NCI-H1092 (cell line): Measurements from ENCODE around the gene STRIP1.

Experiments
- DNase-seq: peaks from one replicate; lab custom pipeline; 2025; lab: John Stamatoyannopoulos, UW

Gene STRIP1

GRCh38 chr1:110098222-110099026 is 64.0 kb downstream of the STRIP1 start:
- no peak for DNase-seq

GRCh38 chr1:110100335-110100734 is 65.9 kb downstream of the STRIP1 start:
- DNase-seq = no peak

GRCh38 chr1:110102081-110102480 is 67.7 kb downstream of the STRIP1 start:
- no peak for DNase-seq
